WTC11 (cell line): ENCODE measurements around the gene PLXNB2. TPM values are rescaled to one million over a fixed set of nuclear protein-coding genes. Genes with fewer than 3 reads are reported as not detected.

Experiments
- ATAC-seq: fragments of 200-7000 bp; cut with Tn5 transposase; 2 replicates; pipeline ENCODE4 v1.10.0; 2021; ENCODE audit warnings: mild to moderate bottlenecking, moderate library complexity
- CTCF ChIA-PET: fragments of 300-600 bp; sonication (Branson Sonifier 250); formaldehyde crosslinking; loops from one replicate; lab custom pipeline; 2021; ENCODE audit warnings: antibody characterized with exemption; lab: Charles Lee
- POLR2A ChIA-PET: fragments of 350-600 bp; sonication (Branson Sonifier 250); formaldehyde crosslinking; loops from one replicate; lab custom pipeline; 2021; ENCODE audit warnings: antibody characterized with exemption; lab: Charles Lee
- DNase-seq: peaks from one replicate; pipeline ENCODE4 v3.0.0; 2021; ENCODE audit warnings: low spot score
- H3K27ac Mint-ChIP-seq: 2 replicates; pipeline ENCODE4 v1.8.0; 2021; ENCODE audit warnings: mixed read lengths
- H3K27me3 Mint-ChIP-seq: 2 replicates; pipeline ENCODE4 v1.8.0; 2021; ENCODE audit warnings: low read depth, mild to moderate bottlenecking, moderate library complexity, mixed read lengths
- H3K36me3 Mint-ChIP-seq: 2 replicates; pipeline ENCODE4 v1.8.0; 2021; ENCODE audit warnings: mixed read lengths
- H3K4me1 Mint-ChIP-seq: 2 replicates; pipeline ENCODE4 v1.8.0; 2022; ENCODE audit warnings: mixed read lengths
- H3K4me3 Mint-ChIP-seq: 2 replicates; pipeline ENCODE4 v1.8.0; 2021; ENCODE audit warnings: mild to moderate bottlenecking, moderate library complexity, mixed read lengths
- H3K9me3 Mint-ChIP-seq: 2 replicates; pipeline ENCODE4 v1.8.0; 2021; ENCODE audit warnings: mixed read lengths
- ATF2 ChIP-seq: sonication (generic); formaldehyde crosslinking; IDR thresholded peaks from 2 replicates; pipeline ENCODE4 v1.8.1; 2022; ENCODE audit warnings: low read depth, missing genetic modification reagents, borderline replicate concordance
- CREM ChIP-seq: sonication (generic); formaldehyde crosslinking; IDR thresholded peaks from 2 replicates; pipeline ENCODE4 v1.8.1; 2022; ENCODE audit warnings: mild to moderate bottlenecking, missing genetic modification reagents, moderate library complexity
- CTCF ChIP-seq: fragments of 200-600 bp; IDR thresholded peaks from 2 replicates; pipeline ENCODE4 v1.8.0; 2022; ENCODE audit warnings: antibody characterized with exemption
- E2F5 ChIP-seq: sonication (generic); formaldehyde crosslinking; IDR thresholded peaks from 2 replicates; pipeline ENCODE4 v1.8.1; 2022; ENCODE audit warnings: mild to moderate bottlenecking, moderate library complexity, missing genetic modification reagents
- EMX1 ChIP-seq: fragments of 250-450 bp; sonication (Bioruptor Pico); IDR thresholded peaks from 2 replicates; pipeline ENCODE4 v1.8.0; 2021; ENCODE audit warnings: mild to moderate bottlenecking
- GABPB1 ChIP-seq: sonication (generic); formaldehyde crosslinking; IDR thresholded peaks from 2 replicates; pipeline ENCODE4 v1.8.1; 2023; ENCODE audit warnings: mild to moderate bottlenecking, missing genetic modification reagents
- JAZF1 ChIP-seq: fragments of 250-450 bp; sonication (Bioruptor Pico); IDR thresholded peaks from 2 replicates; pipeline ENCODE4 v1.9.0; 2021; ENCODE audit warnings: moderate library complexity, mild to moderate bottlenecking, inconsistent platforms
- MAX ChIP-seq: sonication (generic); formaldehyde crosslinking; IDR thresholded peaks from 2 replicates; pipeline ENCODE4 v1.8.0; 2022; ENCODE audit warnings: mild to moderate bottlenecking, missing genetic modification reagents
- MLX ChIP-seq: sonication (generic); formaldehyde crosslinking; IDR thresholded peaks from 2 replicates; pipeline ENCODE4 v1.8.1; 2023; ENCODE audit warnings: mild to moderate bottlenecking, missing genetic modification reagents, moderate library complexity
- PRDM15 ChIP-seq: sonication (generic); formaldehyde crosslinking; IDR thresholded peaks from 2 replicates; pipeline ENCODE4 v1.8.0; 2022; ENCODE audit warnings: missing genetic modification reagents
- SMAD4 ChIP-seq: sonication (generic); formaldehyde crosslinking; IDR thresholded peaks from 2 replicates; pipeline ENCODE4 v1.8.0; 2022; ENCODE audit warnings: mild to moderate bottlenecking, missing genetic modification reagents
- TEAD1 ChIP-seq: sonication (generic); formaldehyde crosslinking; IDR thresholded peaks from 2 replicates; pipeline ENCODE4 v1.8.0; 2022; ENCODE audit warnings: mild to moderate bottlenecking, missing genetic modification reagents
- USF2 ChIP-seq: sonication (generic); formaldehyde crosslinking; IDR thresholded peaks from 2 replicates; pipeline ENCODE4 v1.8.1; 2023; ENCODE audit warnings: mild to moderate bottlenecking, missing genetic modification reagents, moderate library complexity
- ZBTB43 ChIP-seq: sonication (generic); formaldehyde crosslinking; IDR thresholded peaks from 2 replicates; pipeline ENCODE4 v1.8.1; 2023; ENCODE audit warnings: mild to moderate bottlenecking, missing genetic modification reagents
- ZNF121 ChIP-seq: sonication (generic); formaldehyde crosslinking; IDR thresholded peaks from 2 replicates; pipeline ENCODE4 v1.8.0; 2023; ENCODE audit warnings: missing genetic modification reagents
- ZNF138 ChIP-seq: sonication (generic); formaldehyde crosslinking; conservative IDR thresholded peaks from 2 replicates; pipeline ENCODE4 v1.8.1; 2022; ENCODE audit warnings: mild to moderate bottlenecking, moderate library complexity, missing genetic modification reagents
- ZNF281 ChIP-seq: sonication (generic); formaldehyde crosslinking; IDR thresholded peaks from 2 replicates; pipeline ENCODE4 v1.8.0; 2023; ENCODE audit warnings: mild to moderate bottlenecking, missing genetic modification reagents
- ZNF317 ChIP-seq: sonication (generic); formaldehyde crosslinking; IDR thresholded peaks from 2 replicates; pipeline ENCODE4 v1.8.1; 2023; ENCODE audit warnings: low read depth, mild to moderate bottlenecking, moderate library complexity, missing genetic modification reagents, borderline replicate concordance
- ZSCAN18 ChIP-seq: fragments of 250-450 bp; sonication (Bioruptor Pico); IDR thresholded peaks from 2 replicates; pipeline ENCODE4 v2.1.2; 2022; ENCODE audit warnings: mild to moderate bottlenecking, moderate library complexity
- total RNA-seq: library from RNA; stranded (reverse); gene quantifications from 3 replicates; pipeline ENCODE4 v1.2.3, GENCODE V29; 2021

Gene PLXNB2
- total RNA-seq, 1 experiment from 2014 or later: 113 TPM

GRCh38 chr22:50280022-50280707 is 27.3 kb downstream of the PLXNB2 start (continued):
- TF ChIP-seq CTCF (no peak), CREM (CRISPR knock-in tag) (no peak)

GRCh38 chr22:50278956-50279619 is 28.4 kb downstream of the PLXNB2 start:
- no peak overlapping the region for H3K27ac Mint-ChIP-seq
- DNase-seq (no peak), ATAC-seq (no peak)
- no peaks in the 10 kb centered on the region for H3K27me3 Mint-ChIP-seq
- H3K9me3 Mint-ChIP-seq: no peaks in the 10 kb centered on the region
- POLR2A ChIA-PET: no interaction called here
- H3K4me1 Mint-ChIP-seq: no peaks in the 10 kb centered on the region
- peaks cover 47% of the 10 kb centered on the region for H3K36me3 Mint-ChIP-seq
- CTCF ChIA-PET: interaction anchor here (0.6 kb wide), 1 partner anchor 50 kb away, joined by 6 read pairs; no protein-coding TSS in a partner anchor
- no peak overlapping the region for H3K4me3 Mint-ChIP-seq
- no peak for TF ChIP-seq MLX
- no peak for TF ChIP-seq ZBTB43 (CRISPR knock-in tag)
- no peak for TF ChIP-seq ZSCAN18
- no peak for TF ChIP-seq GABPB1
- TF ChIP-seq ZNF138 (CRISPR knock-in tag): no peak
- TF ChIP-seq JAZF1 (CRISPR knock-in tag): no peak
- no peak for TF ChIP-seq MAX
- TF ChIP-seq TEAD1: no peak
- TF ChIP-seq ZNF281 (CRISPR knock-in tag): no peak
- TF ChIP-seq SMAD4: no peak
- TF ChIP-seq ZNF121 (CRISPR knock-in tag): no peak
- TF ChIP-seq USF2: no peak
- no peak for TF ChIP-seq EMX1 (CRISPR knock-in tag)
- TF ChIP-seq E2F5 (CRISPR knock-in tag): no peak
- TF ChIP-seq PRDM15: no peak
- no peak for TF ChIP-seq ZNF317 (CRISPR knock-in tag)
- no peak for TF ChIP-seq ATF2
